ENCODE results near the gene MCF2L.

Gene MCF2L

DNA sequence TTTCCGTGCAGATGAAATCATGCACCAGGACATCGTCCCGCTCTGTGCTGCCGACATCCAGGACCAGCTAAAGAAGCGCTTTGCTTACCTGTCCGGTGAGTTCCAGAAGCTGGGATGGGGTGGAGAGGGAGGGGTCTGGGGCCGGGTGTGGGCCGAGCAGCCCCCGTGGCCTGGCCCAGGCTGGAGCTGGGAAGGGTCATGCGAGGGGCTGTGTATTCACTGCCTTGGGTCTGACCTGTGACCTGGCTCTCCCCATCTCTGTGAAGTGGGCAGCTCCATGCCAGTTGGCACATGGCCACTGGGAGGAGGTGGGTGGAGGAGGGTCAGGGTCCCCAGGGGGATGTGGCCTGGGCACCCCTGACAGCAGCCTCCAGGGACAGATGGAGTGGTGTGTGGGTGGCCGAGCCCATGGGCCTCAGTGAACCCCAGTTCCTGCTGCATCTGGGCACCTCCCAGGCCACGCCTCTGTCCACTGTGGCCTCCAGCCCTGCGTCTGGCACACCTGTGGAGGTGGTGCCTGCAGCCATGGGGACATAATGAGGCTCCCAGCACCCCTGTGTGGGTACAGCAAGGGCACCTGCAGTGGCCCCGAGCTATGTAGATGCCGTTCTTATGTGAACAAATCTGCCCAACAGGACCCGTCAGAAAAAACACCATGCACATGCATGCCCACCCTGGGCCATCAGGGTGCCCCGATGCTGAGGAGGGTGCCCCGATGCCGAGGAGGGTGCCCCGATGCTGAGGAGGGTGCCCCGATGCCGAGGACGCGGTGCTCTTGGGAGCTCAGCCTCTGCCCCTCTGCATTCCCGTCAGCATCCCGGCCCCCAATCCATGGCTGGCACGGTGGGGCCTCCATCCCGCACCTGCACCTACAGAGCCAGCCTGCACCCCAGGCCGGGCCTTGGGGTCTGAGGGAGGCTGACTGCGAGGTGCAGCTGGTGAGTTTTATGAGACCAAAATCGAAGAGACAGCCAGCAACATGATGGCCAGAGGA, 46.0 kb downstream of the MCF2L start:
- H3K4me3 ChIP-seq (ENCODE audit: low read depth, low read length): no peak overlapping the region

DNA sequence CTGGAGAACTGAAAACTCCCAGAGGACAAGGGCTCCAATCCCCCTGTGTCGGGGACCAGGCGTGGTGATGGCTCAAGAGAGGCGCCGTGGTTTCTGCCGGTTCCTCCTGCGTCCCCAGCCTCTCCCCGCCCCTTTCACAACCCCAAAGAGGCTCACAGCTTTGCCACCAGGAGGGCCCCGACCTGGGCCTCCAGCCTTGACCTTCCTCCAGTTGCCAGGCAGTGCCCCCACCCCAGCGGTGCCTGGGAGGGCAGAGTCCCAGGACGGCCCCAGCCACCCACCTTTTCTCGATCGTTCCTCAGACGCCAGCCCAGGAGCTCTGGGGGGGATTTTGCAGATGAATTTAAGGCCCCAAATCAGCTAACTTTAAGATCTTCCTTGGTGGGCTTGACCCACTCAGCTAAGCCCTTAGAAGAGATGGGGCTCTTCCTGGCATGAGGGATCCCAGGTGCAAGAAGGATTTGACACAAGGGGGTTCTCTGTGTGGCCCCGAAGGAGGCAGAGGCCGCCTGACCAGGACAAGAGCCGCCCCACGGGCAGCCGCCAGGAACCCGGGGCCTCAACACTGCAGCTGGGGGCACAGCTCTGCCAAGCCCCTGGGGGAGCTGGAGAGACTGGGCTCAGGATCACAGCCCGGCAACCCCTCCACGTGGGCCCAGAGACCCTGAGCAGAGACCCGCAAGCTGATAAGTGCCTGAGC, 47.0 kb downstream of the MCF2L start:
- no peak overlapping the region for H3K4me3 ChIP-seq (ENCODE audit: low read depth, low read length)

DNA sequence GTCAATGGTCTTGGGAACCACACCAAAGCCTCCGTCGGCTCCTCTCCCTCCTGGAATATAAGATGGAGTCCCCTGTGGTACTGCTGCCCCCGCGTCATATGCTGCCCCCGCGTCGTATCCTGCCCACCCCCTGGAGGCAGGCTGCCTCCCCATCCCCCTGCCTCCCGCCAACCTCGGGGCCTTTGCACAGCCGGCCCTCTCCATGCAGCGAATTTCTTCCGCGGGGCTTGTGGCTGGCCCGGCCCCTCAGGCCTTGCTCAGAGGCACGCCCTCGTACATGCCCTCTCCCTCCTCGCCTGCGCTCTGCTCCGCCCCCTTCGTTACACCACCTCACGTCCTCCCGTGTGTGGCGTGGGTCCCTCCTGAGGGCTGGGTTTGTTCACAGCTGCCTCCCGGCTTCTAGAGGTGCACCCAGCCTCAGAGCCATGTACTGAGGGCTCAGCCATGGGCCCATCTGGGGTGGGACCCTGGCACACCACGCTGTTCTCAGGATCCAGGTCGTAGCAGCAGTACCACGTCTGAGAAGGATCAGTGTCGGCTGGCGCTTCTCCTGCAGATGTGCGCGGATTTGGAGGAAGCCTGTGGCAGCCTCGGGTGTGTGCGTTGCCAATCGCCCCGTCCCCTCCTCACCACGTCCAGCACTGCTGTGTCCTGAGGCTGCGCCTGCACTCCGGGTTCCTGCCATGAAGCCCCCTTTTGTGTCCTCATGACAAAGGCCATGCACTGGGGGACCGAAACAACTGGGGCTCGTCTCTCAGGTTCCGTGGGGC, 47.7 kb downstream of the MCF2L start:
- H3K4me3 ChIP-seq (ENCODE audit: low read depth, low read length): no peak overlapping the region

DNA sequence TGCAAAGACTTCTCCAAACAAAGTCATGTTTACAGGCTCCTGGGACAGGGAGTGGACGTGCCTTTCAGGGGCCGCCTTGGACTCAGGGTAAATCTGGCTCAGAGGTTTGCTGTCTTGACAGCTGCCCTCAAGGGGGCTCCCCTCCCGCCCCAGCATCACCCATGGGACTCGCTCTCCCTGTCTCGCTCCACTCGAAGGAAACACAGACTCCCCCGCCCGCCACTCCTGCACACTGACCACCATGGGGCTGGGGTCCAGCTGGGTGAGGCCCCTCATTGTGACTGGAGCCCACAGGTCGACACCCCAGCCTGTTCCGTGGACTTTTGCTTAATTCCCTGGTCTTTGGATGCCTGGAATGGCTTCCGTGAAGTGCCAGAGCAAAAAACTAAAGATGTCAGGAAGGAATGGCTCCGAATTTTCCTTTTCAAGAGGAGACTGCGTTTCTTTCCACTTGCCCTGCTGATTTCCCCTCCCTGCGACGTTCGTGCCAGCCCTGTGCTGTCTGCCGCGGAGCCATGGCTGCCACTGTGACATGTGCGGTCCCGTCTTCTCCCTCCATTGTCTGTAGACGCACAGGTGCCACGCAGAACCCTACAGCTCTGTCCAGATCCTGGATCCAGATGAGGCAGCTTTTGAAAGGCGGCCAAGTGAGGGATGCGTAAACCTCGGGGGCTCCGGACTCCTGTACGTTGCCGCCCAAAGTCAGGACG, 48.6 kb downstream of the MCF2L start:
- no peak overlapping the region for H3K4me3 ChIP-seq (ENCODE audit: low read depth, low read length)

DNA sequence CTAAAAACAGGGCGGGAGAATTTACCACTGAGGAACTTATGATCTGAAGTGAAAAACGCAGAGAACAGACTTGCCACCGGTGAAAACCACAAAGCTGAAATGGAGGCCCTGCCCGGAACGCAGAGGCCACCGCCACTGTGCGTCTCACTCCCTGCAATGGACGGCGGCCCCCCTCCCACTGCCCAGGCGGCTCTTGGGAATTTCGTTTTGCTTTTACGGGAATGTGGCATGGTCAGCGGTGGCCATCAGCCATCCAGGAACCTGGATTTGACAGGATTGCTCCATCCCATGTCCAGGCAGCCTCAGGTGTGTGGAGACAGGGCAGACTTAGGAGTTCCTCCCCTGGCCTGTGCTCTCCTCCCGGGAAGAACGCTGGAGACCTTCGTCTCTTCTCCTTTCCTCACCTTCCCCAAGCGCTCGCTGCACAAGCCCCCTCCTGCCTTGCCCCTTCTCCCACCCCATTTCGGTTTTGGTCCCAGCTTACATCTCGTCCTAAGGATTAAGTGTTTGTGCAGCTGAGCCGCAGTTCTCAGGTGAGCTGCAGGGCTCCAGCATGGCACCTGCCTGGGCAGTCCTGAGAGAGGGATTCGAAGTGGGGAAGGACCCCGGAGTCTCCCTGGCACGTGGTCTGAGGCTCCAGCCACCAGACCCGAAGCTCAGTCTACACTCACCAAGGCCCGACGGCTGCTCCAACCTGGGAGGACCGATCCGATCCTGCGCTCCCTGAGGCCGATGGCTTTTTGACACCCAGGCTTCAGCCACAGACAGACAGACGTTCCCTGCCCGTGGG, 49.9 kb downstream of the MCF2L start:
- H3K4me3 ChIP-seq (ENCODE audit: low read depth, low read length): no peak overlapping the region

DNA sequence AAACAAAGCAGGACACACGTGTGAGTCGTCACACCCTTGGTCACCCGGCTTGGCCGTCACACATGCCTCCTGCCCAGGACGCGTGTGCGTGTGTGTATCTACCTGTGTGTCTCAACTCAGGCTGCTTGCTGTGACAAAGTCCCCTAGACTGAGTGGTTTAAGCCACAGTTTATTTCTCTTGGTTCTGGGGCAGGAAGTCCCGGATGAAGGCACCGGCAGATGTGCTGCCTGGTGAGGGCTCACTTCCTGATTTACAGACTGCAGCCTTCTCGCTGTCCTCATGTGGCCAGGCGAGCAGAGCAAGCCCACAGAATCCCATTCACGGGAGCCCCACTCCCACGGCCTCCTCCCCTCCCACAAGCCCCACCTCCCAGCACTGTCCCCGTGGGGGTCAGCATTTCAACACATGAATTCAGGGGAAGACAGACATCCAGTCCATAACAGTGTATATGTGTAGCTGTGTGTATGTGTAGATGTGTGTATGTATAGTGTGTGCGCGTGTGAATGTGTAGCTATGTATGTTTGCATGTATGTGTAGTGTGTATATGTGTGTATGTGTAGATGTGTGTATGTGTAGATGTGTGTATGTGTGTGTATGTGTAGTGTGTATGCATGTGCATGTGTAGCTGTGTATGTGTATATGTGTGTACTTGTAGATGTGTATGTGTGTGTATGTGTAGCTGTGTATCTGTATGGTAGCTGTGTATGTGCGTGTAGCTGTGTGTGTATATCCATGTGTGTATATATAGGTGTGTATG, 51.5 kb downstream of the MCF2L start:
- no peak overlapping the region for H3K4me3 ChIP-seq (ENCODE audit: low read depth, low read length)

DNA sequence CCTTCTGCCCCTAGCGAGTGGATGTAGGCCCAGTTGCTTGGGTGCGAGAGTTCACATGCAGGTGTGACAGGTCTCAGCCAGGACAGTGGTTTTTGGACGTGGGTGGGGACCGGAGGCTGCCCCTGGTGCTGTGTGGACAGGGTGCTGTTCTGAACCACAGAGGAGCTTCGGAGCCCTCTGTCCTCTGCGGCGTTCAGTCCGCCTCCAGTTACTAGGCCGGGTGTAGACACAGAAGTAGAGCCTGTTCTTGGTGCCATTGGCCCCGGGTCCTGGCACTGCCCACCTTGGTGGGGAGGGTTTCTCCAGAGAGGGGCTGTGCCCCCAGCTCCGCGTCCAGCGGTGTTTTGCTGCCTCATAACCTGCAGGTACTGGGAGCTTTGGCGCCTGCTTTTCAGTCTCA, 52.4 kb downstream of the MCF2L start:
- no peak overlapping the region for H3K4me3 ChIP-seq (ENCODE audit: low read depth, low read length)

DNA sequence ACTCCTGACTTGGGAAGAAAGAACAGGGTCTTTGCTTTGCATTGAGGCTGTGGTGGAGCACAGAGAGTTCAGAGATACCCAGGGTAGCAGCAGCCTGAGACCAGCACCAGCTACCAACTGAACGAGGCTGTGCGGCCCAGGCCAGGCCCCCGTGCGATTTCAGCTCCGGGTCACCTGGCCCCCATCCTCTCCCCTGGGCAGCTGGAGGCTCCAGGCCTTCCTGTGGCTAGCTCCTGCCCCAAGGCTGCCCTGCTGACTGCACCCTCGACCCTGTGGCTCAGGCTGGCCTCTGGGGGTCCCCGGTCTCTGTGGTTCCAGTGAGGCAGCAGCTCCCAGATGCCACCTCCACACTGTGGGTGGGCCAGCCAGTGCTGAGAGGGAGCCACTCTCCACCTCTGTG, 52.8 kb downstream of the MCF2L start:
- no peak overlapping the region for H3K4me3 ChIP-seq (ENCODE audit: low read depth, low read length)

DNA sequence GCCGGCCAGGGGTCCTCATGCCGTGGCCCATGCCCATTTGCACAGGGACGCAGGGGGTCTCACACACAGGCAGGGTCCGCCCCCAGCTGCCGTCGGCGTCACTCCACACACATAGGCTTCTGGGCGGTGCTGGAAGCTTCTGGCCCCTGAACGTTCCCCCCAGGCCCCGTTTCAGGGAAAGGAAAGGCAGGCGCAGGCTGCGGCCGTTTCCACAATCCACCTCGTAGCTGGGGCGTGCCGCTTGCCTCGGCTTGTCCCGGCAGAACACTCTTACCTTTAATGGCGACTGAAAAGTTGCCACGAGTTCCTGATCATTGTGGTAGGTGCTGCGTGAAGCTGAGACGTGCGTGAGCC, 53.4 kb downstream of the MCF2L start:
- H3K4me3 ChIP-seq (ENCODE audit: low read depth, low read length): no peak overlapping the region

DNA sequence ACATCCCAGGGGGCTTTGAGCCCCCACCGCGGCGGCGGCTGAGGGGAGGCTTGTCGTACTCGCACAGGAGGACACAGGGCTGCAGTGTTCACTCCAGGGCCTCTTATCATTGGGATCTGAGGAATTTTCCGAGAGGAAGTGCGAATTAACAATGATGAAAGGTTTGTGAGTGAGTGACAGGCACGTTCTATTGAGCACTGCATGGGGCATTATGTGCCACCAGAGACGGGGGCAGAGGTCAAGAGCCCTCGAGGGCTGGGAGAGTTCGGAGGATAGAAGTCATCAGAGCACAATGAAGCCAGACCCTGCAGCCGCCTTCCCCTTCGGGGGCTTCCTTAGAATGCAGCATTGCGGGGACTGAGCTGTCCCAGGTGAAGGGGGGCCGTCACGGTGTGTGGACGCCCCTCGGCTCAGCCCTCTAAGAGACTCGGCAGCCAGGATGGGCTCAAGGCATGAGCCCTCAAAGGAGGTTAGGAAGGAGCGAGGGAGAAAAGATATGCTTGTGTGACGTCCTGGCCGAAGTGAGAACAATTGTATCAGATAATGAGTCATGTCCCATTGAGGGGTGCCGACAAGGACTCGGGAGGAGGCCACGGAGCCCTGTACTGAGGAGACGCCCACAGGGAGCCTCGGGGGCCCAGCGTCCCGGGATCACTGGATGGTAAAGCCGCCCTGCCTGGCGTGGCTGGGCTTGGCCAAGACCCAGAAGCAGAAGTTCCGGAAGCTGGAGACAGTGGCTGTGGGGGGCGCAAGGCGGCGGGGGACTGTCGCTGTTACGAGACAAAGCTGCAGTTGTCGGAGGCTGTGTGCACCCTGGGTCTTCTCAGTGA, 53.9 kb downstream of the MCF2L start:
- H3K4me3 ChIP-seq (ENCODE audit: low read depth, low read length): no peak overlapping the region

DNA sequence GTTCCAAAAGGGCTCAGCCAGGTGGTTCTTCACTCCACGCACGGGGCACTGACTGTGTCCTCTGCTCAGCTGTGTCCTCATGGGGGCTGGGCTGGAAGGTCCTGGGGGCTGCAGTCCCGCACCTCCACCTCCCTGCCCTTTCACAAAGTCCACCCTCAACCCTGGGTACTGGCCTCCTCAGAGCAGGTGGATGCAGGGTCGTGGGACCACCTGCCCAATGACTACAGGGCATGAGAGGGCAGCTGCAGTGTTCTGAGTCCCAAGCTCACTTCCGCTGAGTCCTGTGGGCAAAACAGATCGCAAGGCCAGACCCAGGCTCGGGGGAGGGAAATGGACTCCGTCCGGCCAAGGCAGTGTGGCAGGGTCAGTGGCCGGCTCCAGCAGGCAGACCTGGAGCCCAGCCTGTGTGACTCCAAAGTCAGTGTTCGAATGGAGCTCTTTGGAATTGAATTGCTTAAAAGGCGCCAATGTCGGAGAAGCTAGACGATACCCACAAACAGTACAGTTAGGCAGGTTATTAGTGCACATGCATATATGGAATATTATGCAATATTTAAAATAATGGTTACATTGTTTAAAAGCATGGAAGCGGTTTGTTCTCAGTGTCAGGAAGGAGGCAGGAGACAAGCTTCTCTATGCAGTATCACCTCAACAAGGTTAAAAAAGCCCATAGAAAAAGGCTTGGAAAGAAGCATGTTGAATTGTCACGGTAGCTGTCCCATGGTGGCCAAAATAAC, 54.8 kb downstream of the MCF2L start:
- H3K4me3 ChIP-seq (ENCODE audit: low read depth, low read length): no peak overlapping the region

DNA sequence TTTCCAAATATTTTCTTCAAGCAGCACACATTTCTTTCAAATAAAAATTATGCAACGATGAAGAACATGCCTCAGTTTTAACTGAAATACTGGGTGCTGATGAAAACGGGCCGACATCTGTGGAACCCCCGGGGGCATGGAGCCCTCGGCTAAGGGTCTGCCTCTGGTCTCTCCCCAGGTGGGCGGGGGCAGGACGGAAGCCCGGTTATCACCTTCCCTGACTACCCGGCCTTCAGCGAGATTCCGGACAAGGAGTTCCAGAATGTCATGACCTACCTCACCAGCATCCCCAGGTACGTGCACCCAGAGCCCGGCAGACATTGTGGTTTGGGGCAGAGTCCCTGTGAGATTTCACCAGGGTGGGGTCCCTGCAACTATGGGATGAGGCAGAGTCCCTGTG, 55.5 kb downstream of the MCF2L start:
- H3K4me3 ChIP-seq (ENCODE audit: low read depth, low read length): no peak overlapping the region

DNA sequence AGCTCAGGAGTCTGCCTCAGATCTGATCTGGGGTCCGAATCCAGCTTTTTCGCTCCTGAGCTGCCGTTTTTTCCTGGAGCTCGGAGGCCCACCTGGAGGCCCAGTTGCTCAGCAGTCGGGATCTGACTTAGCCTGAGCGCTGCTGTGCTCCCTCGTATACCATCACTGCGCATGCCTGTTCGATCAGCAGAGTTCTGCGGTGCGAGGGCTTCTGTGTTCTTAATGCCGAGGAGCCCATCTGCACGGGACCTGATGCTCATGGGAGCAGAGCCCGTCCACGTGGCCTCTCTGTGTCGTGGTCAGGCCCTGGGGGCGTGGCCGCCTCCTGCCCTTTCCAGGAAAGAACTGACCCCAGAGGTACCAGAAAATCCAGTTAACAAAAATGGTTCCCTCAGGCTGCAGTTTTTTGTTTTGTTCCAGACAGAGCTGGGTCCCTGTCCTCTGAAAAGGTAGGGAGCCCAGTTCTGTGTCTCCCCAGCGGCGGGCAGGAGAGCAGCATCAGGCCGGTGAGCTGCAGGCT, 57.4 kb downstream of the MCF2L start:
- no peak overlapping the region for H3K4me3 ChIP-seq (ENCODE audit: low read depth, low read length)

DNA sequence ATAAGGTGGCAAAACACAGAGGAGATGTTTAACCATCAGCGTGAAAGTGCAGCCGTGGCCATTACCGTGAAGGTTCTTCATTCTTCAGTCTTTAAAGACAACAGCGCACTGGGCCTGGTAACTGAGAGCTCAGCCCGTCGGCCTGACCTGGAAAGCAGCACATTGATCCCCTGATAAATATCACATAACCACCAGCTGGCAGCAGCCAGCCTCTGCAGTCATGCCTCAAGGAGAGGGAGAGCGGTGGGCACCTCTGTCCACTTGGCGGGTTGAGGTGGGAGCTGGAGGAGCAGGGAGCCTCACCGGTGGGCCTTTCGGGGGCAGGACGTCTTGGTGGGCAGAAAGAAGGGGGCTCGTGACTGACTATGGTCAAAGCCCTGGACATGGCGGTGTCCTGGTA, 58.1 kb downstream of the MCF2L start:
- no peak overlapping the region for H3K4me3 ChIP-seq (ENCODE audit: low read depth, low read length)

DNA sequence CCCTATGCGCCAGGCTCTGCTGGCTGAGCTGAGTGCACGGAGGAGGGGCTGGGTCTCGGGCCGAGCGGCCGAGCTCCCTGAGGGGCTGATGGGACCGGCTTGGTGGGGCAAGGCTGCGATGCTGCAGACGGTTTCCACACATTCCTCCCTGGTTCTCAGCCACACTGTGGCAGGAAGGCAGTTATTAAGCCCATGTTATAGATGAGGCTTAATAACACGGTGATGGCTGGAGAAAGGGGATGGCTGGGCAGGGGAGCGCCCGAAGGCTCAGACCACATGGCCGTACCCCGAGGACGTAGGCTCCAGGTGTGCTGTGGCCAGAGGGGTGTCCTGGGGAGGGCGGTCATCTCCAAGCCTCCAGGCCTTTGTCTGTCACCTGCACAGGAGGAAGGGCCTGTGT, 58.6 kb downstream of the MCF2L start:
- no peak overlapping the region for H3K4me3 ChIP-seq (ENCODE audit: low read depth, low read length)

DNA sequence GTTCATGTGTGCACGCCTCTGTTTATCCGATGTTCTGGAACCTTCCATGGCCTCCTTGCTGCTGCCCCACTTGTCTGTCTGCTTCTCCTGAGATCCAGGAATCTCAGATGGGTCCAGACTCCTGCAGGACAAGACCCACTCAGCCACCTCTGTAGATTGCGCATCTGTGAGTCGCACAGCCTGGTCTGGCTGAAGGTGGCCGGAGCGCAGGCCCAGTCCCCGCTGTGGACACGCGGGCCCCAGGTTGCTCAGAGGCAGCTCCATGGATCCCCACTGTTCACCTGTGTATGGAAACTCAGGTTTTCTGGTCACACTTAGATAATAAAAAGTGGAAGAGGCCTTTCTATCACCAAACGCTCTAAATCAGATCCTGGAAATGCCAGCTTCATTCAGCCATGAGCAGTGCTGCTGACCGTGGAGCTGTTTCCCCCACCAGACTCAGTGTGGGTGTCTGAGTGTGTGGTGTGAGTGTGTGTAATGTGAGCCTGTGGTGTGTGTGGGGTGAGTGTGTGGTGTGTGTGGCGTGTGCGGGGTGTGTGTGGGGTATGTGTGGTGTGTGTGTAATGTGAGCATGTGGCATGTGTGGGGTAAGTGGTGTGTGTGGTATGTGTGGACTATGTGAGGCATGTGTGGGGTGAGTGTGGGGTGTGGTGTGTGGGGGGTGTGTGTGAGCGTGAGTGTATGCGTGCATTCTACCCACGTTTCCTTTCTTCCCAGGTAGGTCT, 59.5 kb downstream of the MCF2L start:
- no peak overlapping the region for H3K4me3 ChIP-seq (ENCODE audit: low read depth, low read length)

DNA sequence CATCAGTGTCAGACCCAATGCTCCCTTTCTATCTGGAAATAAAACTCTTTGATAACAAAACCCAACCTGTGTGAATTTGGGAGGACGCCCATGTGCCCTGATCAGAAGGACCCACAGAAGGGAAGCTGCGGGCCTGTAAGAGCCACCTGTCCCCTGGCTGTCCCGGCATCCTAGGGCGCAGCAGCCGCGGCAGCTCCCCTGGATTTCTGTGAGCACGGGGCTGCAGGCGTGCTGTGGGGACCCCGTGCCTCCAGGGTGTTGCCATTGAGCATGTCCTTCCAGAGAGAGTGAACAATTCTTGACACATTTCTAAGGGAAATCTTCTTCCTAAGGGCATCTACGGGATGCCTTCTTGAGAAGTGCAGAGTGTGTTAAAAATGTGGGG, 60.0 kb downstream of the MCF2L start:
- no peak overlapping the region for H3K4me3 ChIP-seq (ENCODE audit: low read depth, low read length)
